LHCN-M2 (cell line): ENCODE measurements around the gene RASSF5. TPM values are rescaled to one million over a fixed set of nuclear protein-coding genes. Genes with fewer than 3 reads are reported as not detected.

Source experiments
- DNase-seq: peaks from one replicate; pipeline ENCODE4 v3.0.0-alpha.2; 2012; ENCODE audit warnings: low read depth
- polyA plus RNA-seq: library from polyadenylated mRNA; unstranded; fragments of >200 nt; gene quantifications from one replicate; pipeline ENCODE4 v1.2.1, GENCODE V29; 2012; ENCODE audit warnings: missing spikeins
- total RNA-seq: library from RNA; depleted of rRNA; stranded (reverse); fragments of >200 nt; gene quantifications from 2 replicates; pipeline ENCODE4 v1.2.3, GENCODE V29; 2014; rRNA removed

The RASSF5 gene
- 0.19 and 0.63 TPM in 2 replicates for total RNA-seq
- polyA plus RNA-seq, result 0.75 TPM

GRCh38 chr1:206507284-206508129, at the start of gene RASSF5:
Gene RASSF5 (plus strand): TSS chr1:206507531. CDS start chr1:206507603, 72 bp downstream.
- DNase-seq, result peak; percentile 46

- DNase-seq, result no peak
These were observed 47.6 kb upstream of the RASSF5 start for GRCh38 chr1:206459703-206460102.

GRCh38 chr1:206460836-206461426, 46.4 kb upstream of the RASSF5 start:
- no peak for DNase-seq

- peak; percentile 68 for DNase-seq
These were observed 45.5 kb upstream of the RASSF5 start for GRCh38 chr1:206461602-206462455.

- DNase-seq, result no peak
These were observed 44.2 kb upstream of the RASSF5 start for GRCh38 chr1:206463137-206463536.

GRCh38 chr1:206463911-206464310, 43.4 kb upstream of the RASSF5 start:
- no peak for DNase-seq

- DNase-seq, result peak; percentile 78
These were observed 42.8 kb upstream of the RASSF5 start for GRCh38 chr1:206464456-206464964.

GRCh38 chr1:206465951-206466350, 41.4 kb upstream of the RASSF5 start:
- DNase-seq, result no peak

- no peak for DNase-seq
These were observed 40.3 kb upstream of the RASSF5 start for GRCh38 chr1:206466840-206467649.

- no peak for DNase-seq
These were observed 39.4 kb upstream of the RASSF5 start for GRCh38 chr1:206467915-206468314.

GRCh38 chr1:206468571-206468970, 38.8 kb upstream of the RASSF5 start:
- no peak for DNase-seq

GRCh38 chr1:206469411-206469932, 37.9 kb upstream of the RASSF5 start:
- no peak for DNase-seq

- peak; percentile 86 for DNase-seq
These were observed 37.2 kb upstream of the RASSF5 start, which contains the start of gene IKBKE for GRCh38 chr1:206469933-206470691. Gene IKBKE (plus strand): TSS chr1:206470476. CDS start chr1:206473228, 2,752 bp downstream.

GRCh38 chr1:206470692-206471414, 36.5 kb upstream of the RASSF5 start:
- peak; percentile 70 for DNase-seq

- no peak for DNase-seq
These were observed 35.9 kb upstream of the RASSF5 start for GRCh38 chr1:206471415-206471801.

- DNase-seq, result no peak
These were observed 35.3 kb upstream of the RASSF5 start for GRCh38 chr1:206472024-206472423.

GRCh38 chr1:206472454-206472853, 34.9 kb upstream of the RASSF5 start:
- peak; percentile 76 for DNase-seq

- no peak for DNase-seq
These were observed 34.4 kb upstream of the RASSF5 start for GRCh38 chr1:206472886-206473285.

GRCh38 chr1:206476058-206476457, 31.3 kb upstream of the RASSF5 start:
- no peak for DNase-seq
